ENCODE results near the gene DNAH8.

Gene DNAH8

DNA sequence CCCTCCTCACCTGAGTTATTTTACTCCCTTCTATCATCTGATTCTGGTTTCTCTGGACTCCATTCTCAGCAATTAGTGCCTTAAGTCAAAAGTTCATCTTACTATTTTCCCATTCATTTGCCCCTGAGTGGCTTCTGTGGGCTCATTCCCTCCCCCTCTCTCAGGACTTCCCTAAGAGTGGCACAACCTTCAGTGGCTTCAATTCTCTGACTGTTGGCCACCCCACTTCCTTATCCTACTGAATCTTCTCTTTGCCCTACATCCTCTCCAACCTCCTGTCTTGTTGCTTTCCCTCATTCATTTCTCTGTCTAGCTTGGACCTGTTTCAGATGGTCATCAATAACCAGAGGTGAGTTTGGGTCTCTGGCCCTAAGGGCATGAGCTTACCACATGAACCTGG lies 272.4 kb downstream of the DNAH8 start:
- DNase-seq (ENCODE audit: low read depth): no peak
- H3K4me3 ChIP-seq (ENCODE audit: low read depth, low read length): no peak overlapping the region

DNA sequence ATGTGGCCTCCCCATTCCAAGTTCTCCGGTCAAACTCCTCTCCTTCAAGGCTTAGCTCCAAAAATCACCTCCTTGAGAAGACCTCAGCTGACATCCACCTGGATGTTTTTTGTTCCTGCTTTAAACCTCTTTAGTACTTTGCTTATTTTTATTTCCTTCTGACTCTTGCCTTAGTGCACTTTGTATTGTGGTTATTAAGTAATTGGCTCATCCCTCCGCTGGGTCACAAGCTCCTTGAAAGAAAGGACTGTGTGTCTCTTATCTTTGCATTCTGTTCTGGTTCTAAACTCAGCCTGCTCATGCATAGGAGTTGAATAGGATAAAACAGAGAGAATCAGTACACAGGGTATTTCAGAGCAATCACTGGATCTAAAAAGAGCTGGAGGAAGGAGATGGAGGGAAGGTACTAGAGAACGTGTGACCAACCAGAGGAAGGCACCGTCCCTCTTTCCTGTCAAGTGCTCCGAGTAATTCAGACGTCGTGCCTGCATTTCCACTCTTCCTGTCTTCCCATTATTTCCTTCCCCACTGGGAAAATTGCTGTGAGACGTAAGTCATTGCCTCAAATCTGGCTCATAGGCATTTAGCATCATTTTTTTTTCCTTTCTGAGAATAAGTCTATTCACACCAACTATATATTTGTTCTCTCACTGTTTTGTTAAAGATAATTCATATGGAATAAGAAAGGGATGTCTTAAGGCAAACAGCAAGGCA lies 273.8 kb downstream of the DNAH8 start:
- DNase-seq (ENCODE audit: low read depth): no peak
- H3K4me3 ChIP-seq (ENCODE audit: low read depth, low read length): no peak overlapping the region

DNA sequence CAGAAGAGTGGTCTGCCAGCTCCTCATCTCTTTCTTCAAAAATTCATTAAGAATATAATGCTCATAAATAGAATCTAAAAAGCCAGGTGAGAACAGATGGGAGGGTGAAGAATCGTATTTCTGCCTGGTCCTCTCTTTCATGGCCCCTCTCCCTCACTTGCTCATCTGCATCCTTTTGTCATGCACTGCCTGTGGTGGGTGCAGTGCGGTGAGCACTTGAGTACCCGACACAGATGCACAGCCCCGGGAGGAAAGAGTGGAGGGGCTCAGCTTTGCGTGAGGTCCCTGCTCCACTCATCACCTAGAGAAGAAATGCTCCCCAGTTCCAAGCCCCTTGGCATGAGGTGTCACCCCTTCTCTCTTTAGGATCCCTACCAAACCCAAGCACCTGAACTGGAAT lies 275.4 kb downstream of the DNAH8 start:
- DNase-seq (ENCODE audit: low read depth): no peak
- H3K4me3 ChIP-seq (ENCODE audit: low read depth, low read length): no peak overlapping the region

DNA sequence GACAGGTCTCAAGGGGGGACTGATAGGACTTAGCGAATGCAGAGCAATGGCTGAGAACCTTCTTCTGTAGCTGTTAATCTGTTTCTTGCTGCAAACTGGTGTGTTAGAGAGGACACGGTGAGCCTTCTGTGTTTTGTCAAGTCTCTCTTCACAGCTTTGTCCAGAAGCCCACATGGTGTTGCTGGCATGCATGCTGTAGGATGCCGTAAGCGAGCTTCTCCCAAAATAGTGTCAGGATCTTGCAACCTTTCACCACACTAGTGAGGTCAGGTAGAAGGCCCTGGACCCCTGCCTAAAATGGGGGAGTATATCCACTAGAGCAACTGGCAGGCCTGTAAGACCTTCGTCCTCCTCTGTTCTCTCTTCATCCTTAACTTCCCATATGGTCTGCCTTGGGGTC lies 281.6 kb downstream of the DNAH8 start:
- no peak overlapping the region for H3K4me3 ChIP-seq (ENCODE audit: low read depth, low read length)
- DNase-seq (ENCODE audit: low read depth): no peak

DNA sequence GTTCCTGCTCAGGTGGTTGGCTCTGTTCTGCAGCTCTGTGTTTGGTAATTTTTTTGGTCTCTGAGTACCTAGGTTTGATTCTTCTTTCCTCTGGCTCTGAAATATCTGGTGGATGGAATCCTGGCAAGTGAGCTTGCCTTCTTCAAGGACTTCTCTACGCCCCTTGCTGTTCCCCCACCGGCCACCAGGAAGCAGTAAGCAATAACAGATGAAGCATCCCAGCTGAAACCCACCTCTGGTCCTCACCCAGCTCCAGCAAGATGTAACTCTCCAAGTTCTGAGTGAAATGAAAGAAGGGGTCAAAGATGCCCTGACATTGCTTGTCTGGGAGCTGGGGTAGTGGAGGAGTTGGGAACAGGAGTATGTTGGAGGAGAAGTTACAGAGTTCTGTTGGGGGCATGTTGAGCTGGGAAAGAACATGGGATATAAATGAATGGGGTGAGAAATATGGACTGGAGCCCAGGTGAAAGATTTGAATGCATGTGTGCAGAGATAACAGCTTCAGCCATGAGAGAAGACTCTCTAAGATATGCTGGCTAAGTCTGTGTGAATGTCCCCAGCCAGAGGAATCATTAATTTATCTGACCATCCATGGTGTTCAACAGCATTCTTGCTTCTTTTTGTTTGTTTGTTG lies 282.1 kb downstream of the DNAH8 start:
- DNase-seq (ENCODE audit: low read depth): no peak
- H3K4me3 ChIP-seq (ENCODE audit: low read depth, low read length): no peak overlapping the region

DNA sequence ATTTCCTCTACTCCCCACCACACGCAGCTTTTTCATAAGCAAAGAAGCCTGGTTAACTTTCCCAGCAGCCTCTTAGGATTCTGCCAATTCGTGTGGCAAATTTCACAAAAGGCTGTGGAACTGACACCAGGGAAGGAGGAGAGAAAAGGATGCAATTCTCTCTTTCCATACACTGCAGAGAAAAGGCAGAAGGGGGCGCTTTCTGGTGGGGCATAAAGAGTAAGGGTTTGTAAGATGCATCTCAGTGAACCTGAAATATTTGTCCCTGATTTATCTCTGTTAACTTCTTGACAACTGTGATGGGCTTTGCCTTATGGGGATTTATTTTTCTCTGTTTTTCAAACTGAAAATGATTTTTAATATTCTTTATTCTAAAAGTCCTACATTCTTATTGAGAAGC lies 288.0 kb downstream of the DNAH8 start:
- DNase-seq (ENCODE audit: low read depth): no peak
- H3K4me3 ChIP-seq (ENCODE audit: low read depth, low read length): no peak overlapping the region

DNA sequence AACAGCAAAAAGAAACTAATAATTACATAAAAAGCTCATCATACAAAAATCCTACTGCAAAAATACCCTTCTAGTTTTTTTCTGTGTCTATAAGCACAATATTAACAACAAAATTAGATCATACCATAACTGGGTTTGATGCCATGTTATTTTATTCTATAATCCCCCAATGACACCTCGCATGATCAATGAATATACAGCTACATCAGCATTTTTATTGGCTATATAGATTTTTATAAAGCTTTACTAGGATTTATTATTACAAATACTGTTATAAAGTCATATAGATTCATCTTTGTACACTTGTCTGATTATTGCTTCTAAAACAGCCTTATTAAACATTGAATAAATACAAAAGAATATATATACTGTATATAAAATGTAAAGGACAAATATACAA lies 288.4 kb downstream of the DNAH8 start:
- DNase-seq (ENCODE audit: low read depth): no peak
- no peak overlapping the region for H3K4me3 ChIP-seq (ENCODE audit: low read depth, low read length)

DNA sequence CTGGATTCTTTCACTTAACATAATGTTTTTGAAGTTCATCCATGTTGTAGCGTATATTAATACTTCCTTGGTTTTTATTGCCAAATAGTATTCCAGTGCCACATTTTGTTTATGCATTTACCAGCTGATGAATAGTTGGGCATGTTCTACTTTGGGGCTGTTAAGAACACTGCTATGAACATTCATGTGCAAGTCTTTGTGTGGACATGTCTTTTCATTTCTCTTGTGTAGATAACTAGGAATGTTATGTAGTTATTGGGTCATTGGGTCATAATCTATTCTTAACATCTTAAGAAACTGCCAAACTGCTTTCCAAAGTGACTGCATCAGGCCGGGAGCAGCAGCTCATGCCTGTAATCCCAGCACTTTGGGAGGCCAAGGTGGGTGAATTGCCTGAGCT lies 289.7 kb downstream of the DNAH8 start:
- no peak for DNase-seq (ENCODE audit: low read depth)
- no peak overlapping the region for H3K4me3 ChIP-seq (ENCODE audit: low read depth, low read length)

DNA sequence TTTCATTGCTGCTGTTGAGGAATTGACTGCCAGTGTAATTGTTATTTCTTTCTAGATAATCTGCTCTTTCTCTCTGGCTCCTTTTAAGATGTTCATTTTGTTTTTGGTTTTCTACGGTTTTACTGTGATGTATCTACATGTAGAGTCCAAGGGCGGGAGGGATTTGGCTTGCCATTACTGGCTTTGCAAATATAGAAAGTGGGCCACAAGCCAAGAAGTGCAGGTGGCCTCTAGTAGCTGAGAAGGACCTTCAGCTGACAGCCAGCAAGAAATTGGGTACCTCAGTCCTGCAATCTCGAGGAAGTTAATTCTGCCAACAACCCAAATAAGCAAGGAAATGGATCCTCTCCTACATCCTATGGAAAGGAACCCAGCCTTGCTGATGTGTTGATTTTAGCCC lies 290.7 kb downstream of the DNAH8 start:
- no peak overlapping the region for H3K4me3 ChIP-seq (ENCODE audit: low read depth, low read length)
- DNase-seq (ENCODE audit: low read depth): no peak

DNA sequence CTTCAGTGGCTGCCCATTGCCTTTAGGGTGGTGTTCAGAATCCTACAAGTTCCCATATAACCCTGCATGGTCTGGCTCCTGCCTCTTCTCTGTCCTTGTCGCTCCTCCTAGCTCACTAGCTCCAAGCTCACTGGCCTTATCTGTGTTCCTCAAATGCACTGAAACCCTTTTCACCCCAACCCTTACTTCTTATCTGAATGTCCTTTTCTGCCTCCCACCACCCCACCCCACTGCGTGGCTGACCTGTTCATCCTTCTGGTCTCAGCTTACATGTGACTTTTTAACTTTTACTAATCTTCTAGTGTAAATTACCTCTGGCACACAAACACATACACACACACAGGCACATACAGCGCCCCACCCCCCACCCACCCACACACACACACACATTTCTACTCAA lies 292.5 kb downstream of the DNAH8 start:
- no peak for DNase-seq (ENCODE audit: low read depth)
- no peak overlapping the region for H3K4me3 ChIP-seq (ENCODE audit: low read depth, low read length)

DNA sequence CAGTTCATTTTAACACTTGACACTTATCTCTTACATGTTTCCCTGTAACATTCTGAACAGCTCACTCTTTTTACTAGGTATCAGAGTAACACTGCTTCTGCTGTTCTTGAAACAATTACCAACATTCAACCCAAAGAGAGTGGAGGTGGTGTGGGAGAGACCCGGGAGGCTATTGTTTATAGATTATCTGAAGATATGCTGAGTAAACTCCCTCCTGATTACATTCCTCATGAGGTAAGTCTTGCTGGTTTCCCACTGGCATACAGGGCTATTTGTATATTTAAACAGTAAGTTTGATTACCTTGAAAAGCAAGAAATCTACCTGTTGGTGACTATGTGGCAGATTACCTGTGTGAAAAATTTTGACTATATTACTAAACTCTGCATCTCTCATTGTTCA lies 293.6 kb downstream of the DNAH8 start:
- no peak overlapping the region for H3K4me3 ChIP-seq (ENCODE audit: low read depth, low read length)
- DNase-seq (ENCODE audit: low read depth): no peak

DNA sequence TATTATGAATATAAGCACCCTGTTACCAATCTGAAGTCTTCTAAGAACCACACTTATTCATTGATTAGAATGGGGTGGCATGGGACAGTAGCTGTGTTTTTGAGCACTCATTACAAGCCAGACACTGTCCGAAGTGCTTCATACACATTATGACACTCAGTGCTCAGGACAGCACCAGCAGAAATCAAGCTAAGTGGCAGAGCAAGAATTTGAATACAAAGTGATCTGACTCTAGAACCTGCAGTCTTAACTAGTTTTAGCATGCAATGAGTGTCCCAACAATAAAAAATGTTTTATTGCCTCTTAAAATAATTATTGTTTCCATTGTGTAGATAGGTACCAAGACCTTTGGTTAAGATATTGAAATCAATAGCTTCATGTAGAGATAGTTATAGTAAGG lies 294.4 kb downstream of the DNAH8 start:
- H3K4me3 ChIP-seq (ENCODE audit: low read depth, low read length): no peak overlapping the region
- DNase-seq (ENCODE audit: low read depth): no peak

DNA sequence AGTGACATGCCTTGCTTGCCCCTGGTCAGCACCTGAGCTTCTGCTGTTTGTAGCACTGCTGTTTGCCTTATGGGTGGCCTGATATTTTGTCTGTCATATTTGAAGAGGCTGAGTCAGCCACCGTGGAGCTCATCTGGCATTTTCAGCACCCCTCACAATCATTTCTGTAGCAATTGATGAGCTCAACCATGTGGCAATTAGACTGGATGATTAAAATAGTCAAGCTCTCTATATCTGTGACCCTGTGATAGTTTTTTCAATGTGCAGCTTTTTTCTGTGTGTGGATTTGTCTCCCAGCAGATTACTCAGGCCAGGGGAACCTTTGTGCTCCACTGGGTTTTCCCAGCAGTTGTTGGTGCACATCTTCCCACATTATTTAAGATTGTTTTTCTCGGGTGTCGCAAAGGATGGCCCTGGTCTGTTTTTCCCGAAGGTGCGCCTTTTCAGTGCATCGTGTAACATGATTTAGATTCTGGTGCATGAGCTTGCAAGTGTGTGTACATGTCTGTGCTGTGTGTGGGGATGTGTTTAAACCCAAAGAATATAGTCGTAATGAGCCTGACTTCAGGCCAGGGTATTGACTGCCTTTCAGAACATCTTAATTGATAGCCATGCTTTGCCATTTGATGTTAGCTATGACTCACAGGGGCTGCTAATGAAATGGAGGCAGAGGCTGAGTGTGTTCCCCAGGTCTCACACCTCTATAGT lies 301.9 kb downstream of the DNAH8 start:
- no peak overlapping the region for H3K4me3 ChIP-seq (ENCODE audit: low read depth, low read length)
- DNase-seq (ENCODE audit: low read depth): no peak

DNA sequence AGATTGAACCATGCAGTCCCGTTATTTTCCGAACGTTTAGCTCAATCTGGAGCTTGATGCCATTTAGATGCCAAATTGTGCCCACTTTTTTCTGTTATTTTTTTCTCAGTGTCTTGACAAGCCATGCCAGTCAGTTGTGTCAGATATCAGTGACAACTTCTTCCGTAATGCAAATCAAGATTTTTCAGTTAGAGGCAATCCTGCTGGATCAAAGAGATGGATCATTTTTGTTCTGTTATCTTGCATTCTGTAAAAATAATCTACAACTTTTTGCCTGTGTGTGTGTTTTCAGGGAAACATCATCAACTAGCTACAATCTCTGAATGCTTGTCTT lies 302.4 kb downstream of the DNAH8 start:
- DNase-seq (ENCODE audit: low read depth): no peak
- H3K4me3 ChIP-seq (ENCODE audit: low read depth, low read length): no peak overlapping the region

DNA sequence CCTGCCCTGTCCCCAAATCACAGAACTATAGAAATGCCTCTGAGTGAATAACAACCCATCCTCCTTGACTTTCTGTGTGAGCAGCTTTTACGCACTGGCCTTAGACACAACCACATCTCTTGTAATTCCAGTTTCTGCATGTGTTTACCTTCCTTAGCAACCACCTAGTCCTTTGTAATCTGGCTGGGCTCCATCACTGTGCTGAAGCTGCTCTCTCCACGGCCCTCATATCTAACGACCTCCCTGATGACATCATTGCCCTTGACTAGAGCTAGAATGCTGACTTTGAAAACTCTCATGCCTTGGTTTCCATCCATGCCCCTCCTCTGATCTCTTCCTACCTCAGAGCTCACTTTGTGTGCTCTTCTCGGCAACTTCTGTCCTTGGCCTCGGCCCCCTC lies 303.0 kb downstream of the DNAH8 start:
- no peak overlapping the region for H3K4me3 ChIP-seq (ENCODE audit: low read depth, low read length)
- DNase-seq (ENCODE audit: low read depth): no peak

DNA sequence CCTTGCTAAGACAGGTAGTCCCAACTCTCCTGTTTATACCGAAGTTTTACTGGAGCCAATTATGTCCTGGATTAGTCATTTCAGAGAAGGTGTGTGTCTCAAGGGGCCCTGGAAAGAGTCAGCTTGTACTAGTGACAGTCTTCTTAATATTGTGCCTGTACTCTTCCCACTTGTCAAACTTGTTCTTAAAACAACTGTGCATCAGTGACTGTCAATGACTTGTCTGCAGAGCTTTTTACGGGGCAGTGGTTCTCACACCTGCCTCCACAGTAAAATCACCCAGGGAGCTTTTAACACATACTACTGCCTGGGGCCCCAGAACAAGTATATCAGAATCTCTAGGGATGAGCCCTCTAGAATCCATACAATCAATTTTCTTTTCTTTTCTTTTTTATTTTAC lies 305.0 kb downstream of the DNAH8 start:
- H3K4me3 ChIP-seq (ENCODE audit: low read depth, low read length): no peak overlapping the region
- no peak for DNase-seq (ENCODE audit: low read depth)

DNA sequence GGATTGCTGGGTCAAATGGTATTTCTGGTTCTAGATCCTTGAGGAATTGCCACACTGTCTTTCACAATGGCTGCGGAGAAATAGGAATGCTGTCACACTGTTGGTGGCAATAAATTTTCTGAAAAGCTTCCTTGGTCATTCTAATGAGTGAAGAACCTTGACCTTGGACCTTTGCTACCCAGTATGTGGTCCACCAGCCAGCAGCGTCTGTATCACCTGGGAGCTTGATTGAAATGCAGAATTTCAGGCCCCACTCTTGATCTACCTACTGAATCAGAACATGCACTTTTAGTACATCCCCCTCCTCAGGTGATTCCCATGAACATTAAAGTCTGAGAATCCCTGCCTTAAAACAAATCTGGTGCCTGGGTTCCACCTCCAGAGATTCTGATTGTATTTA lies 305.9 kb downstream of the DNAH8 start:
- H3K4me3 ChIP-seq (ENCODE audit: low read depth, low read length): no peak overlapping the region
- DNase-seq (ENCODE audit: low read depth): no peak

DNA sequence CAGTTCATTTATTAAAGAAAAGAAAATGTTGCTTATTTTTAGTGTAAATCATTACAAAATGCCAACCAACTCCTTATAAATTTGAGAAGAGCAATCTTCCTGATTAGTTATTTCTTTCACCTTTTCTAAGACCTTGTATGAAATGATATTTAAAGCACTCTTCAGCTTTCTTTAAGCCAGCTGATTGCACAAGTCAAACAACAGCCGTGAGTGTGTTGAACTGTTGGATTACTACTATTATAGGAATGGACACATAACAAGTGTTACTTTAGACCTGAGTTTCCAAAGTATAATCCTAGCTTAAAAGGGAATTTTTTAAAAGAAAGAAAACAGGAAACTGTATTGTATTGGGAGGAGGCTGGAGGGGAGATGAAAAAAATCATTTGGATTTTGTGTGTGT lies 306.7 kb downstream of the DNAH8 start:
- H3K4me3 ChIP-seq (ENCODE audit: low read depth, low read length): no peak overlapping the region
- DNase-seq (ENCODE audit: low read depth): no peak

DNA sequence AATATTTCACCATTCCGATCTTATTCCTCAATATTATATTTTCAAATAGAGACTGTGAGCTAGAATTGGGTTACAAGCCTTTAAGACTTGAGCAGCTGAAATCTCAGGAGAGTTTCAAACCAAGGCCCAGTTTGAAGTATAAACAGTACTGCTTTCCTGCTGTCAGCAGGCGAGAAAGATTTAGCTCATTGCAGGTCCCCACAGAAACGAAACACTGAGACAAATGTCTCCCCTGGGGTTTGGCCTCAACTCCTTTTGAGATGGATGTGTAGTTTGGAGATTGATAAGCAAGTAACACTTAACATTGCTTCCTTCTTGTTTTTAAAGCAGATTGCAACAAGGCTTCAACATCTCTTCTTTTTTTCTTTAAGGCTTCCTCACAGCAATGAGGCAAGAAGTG lies 311.1 kb downstream of the DNAH8 start:
- H3K4me3 ChIP-seq (ENCODE audit: low read depth, low read length): no peak overlapping the region
- no peak for DNase-seq (ENCODE audit: low read depth)

DNA sequence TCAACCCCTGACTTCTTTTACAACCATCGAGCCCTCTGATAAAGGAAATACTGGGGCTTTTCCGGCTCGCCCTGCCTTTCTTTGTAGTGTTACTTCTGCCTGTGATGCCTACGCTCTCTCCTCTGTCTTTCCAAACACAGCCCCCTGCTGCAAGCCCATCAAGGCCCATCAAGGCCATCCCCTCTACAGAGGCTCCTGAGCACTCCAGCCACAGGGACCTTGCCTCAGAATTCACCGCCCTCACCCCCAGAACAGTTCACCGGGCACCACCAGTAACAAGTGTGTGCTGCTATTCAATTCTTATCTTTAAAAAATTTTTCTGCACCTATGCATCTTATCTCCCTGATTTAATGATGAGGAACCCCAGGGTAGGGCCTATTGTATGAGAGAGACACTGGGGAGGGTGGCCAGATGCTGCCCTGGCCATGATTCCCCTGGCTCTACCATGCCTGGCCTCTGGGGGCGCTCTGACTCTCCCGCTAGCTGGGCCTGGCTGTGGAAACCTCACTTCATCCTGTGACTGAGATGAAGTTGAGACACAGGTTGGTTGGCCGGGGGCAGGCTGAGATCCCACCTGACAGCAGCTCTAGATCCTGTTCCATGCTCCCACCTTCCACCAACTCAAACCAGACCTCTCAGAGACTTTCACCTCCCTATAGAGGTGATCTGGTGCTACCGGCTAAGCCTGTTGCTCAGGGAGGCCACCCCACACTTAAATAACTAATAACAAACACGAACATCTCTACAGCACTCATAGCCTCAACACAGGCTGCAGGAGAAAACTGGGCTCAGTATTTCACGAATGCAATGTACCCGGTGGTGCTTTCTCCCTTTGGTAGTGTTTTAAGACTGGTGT lies 314.3 kb downstream of the DNAH8 start:
- no peak overlapping the region for H3K4me3 ChIP-seq (ENCODE audit: low read depth, low read length)
- DNase-seq (ENCODE audit: low read depth): no peak

Data from skeletal muscle cell (primary cell).